ENCODE data around the gene SUN1. TPM values are rescaled to one million over a fixed set of nuclear protein-coding genes. Genes with fewer than 3 reads are reported as not detected.

Gene SUN1
- total RNA-seq, 1 donor from 2014 or later, result 121 TPM

- Mint-ChIP-seq H3K27me3 (no peaks in the 10 kb centered on the region), H3K9me3 (no peaks in the 10 kb centered on the region), H3K36me3 (peaks cover 5% of the 10 kb centered on the region), H3K4me1 (ENCODE audit: unreplicated experiment) (peaks cover 3% of the 10 kb centered on the region), H3K27ac (no peak overlapping the region), H3K4me3 (no peak overlapping the region)
- no peak for DNase-seq (ENCODE audit: extremely low spot score, unreplicated experiment)
- TF ChIP-seq CTCF (conservative IDR thresholded peaks at IDR 0.05), result no peak
These were observed 57.1 kb downstream of the SUN1 start for GRCh38 chr7:889391-889790.

GRCh38 chr7:890868-891267, 58.6 kb downstream of the SUN1 start:
- Mint-ChIP-seq H3K36me3 (peaks cover 5% of the 10 kb centered on the region), H3K9me3 (no peaks in the 10 kb centered on the region), H3K27me3 (no peaks in the 10 kb centered on the region), H3K27ac (no peak overlapping the region), H3K4me1 (ENCODE audit: unreplicated experiment) (no peaks in the 10 kb centered on the region), H3K4me3 (no peak overlapping the region)
- no peak for DNase-seq (ENCODE audit: extremely low spot score, unreplicated experiment)
- no peak for TF ChIP-seq CTCF (conservative IDR thresholded peaks at IDR 0.05)

- Mint-ChIP-seq H3K27me3 (no peaks in the 10 kb centered on the region), H3K4me1 (ENCODE audit: unreplicated experiment) (no peaks in the 10 kb centered on the region), H3K36me3 (peaks cover 9% of the 10 kb centered on the region), H3K4me3 (no peak overlapping the region), H3K9me3 (no peaks in the 10 kb centered on the region), H3K27ac (no peak overlapping the region)
- no peak for DNase-seq (ENCODE audit: extremely low spot score, unreplicated experiment)
- no peak for TF ChIP-seq CTCF (conservative IDR thresholded peaks at IDR 0.05)
These were observed 59.0 kb downstream of the SUN1 start for GRCh38 chr7:891291-891690.

GRCh38 chr7:891805-892204, 59.5 kb downstream of the SUN1 start:
- Mint-ChIP-seq H3K4me3 (no peak overlapping the region), H3K9me3 (no peaks in the 10 kb centered on the region), H3K27ac (no peak overlapping the region), H3K36me3 (peaks cover 10% of the 10 kb centered on the region), H3K27me3 (no peaks in the 10 kb centered on the region), H3K4me1 (ENCODE audit: unreplicated experiment) (no peaks in the 10 kb centered on the region)
- DNase-seq (ENCODE audit: extremely low spot score, unreplicated experiment), result no peak
- TF ChIP-seq CTCF (conservative IDR thresholded peaks at IDR 0.05), result no peak

GRCh38 chr7:892648-893593, 60.6 kb downstream of the SUN1 start:
- H3K9me3 Mint-ChIP-seq, result no peaks in the 10 kb centered on the region
- no peak overlapping the region for H3K4me3 Mint-ChIP-seq
- peaks cover 10% of the 10 kb centered on the region for H3K36me3 Mint-ChIP-seq
- H3K4me1 Mint-ChIP-seq (ENCODE audit: unreplicated experiment), result no peaks in the 10 kb centered on the region
- no peaks in the 10 kb centered on the region for H3K27me3 Mint-ChIP-seq
- peak overlapping the region; percentile 29 for H3K27ac Mint-ChIP-seq
- no peak for TF ChIP-seq CTCF (conservative IDR thresholded peaks at IDR 0.05)
- DNase-seq (ENCODE audit: extremely low spot score, unreplicated experiment), result no peak
